WERI-Rb-1 (cell line): ENCODE measurements around the gene ZBTB45.

Experiments
- DNase-seq: peaks from one replicate; pipeline ENCODE4 v3.0.0-alpha.2; 2020
- H3K27ac ChIP-seq: fragments of 250-450 bp; sonication (Bioruptor Pico); 2 replicates; pipeline ENCODE4 v1.5.1; 2020; ENCODE audit warnings: mild to moderate bottlenecking, moderate library complexity
- H3K27me3 ChIP-seq: fragments of 250-450 bp; sonication (Bioruptor Pico); 2 replicates; pipeline ENCODE4 v1.5.1; 2021; ENCODE audit warnings: mild to moderate bottlenecking, low read depth, moderate library complexity; ENCODE audit not compliant: insufficient read depth, severe bottlenecking
- H3K36me3 ChIP-seq: fragments of 250-450 bp; sonication (Bioruptor Pico); 2 replicates; pipeline ENCODE4 v1.5.1; 2020; ENCODE audit warnings: mild to moderate bottlenecking, moderate library complexity
- H3K4me3 ChIP-seq: 2 replicates; pipeline ENCODE4 v1.5.1; 2011; ENCODE audit warnings: low read depth, mild to moderate bottlenecking, control low read depth, low read length
- H3K9me3 ChIP-seq: fragments of 250-450 bp; sonication (Bioruptor Pico); 2 replicates; pipeline ENCODE4 v1.5.1; 2021; ENCODE audit warnings: mild to moderate bottlenecking, moderate library complexity; ENCODE audit not compliant: severe bottlenecking
- TF ChIP-seq, protein P1 (sequence below): IDR thresholded peaks from 2 replicates; pipeline ENCODE4 v1.5.1; 2011; ENCODE audit warnings: low read depth, mild to moderate bottlenecking, control low read depth, inconsistent platforms, low read length

The ZBTB45 gene

DNA sequence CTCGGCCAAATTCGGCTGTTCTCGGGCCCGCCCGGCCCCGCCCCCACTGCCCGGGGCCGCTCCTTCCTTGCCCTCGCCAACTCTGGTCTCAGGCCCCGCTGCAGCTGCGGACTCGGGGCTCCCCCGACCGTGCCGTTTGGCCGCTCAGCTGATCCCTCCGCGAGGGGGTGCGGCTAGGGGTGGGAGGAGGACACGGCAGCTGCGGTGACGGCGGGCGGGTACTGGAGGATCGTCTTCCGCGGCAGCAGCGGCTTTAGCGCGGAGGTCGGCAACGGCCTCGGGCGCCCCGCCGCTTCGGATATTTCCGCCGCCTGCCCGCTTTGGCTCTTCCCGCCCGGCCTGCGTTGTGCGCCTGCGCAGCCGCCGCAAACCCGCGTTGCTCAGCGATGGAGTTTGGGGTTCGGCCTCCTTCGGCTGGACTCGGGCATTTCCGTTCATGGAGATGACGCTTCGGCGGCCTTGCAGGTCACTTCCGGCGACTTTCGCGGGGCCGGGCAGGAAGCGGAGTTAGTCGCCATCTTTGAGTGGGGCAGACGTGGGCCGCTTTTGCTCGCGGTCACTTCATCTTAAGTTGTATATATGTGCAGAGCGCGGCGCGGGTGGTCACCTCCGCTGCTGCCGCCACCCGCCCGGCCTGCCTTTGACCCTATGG lies 39.1 kb upstream of the ZBTB45 start:
- peak overlapping the region; percentile 72 for H3K4me3 ChIP-seq
- TF ChIP-seq, protein P1, sequence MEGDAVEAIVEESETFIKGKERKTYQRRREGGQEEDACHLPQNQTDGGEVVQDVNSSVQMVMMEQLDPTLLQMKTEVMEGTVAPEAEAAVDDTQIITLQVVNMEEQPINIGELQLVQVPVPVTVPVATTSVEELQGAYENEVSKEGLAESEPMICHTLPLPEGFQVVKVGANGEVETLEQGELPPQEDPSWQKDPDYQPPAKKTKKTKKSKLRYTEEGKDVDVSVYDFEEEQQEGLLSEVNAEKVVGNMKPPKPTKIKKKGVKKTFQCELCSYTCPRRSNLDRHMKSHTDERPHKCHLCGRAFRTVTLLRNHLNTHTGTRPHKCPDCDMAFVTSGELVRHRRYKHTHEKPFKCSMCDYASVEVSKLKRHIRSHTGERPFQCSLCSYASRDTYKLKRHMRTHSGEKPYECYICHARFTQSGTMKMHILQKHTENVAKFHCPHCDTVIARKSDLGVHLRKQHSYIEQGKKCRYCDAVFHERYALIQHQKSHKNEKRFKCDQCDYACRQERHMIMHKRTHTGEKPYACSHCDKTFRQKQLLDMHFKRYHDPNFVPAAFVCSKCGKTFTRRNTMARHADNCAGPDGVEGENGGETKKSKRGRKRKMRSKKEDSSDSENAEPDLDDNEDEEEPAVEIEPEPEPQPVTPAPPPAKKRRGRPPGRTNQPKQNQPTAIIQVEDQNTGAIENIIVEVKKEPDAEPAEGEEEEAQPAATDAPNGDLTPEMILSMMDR, result no peak
- H3K9me3 ChIP-seq, result no peaks in the 10 kb centered on the region
- peak; percentile 99 for DNase-seq
- no peaks in the 10 kb centered on the region for H3K27me3 ChIP-seq
- peak overlapping the region; percentile 100 for H3K27ac ChIP-seq
- peaks cover 23% of the 10 kb centered on the region for H3K36me3 ChIP-seq

DNA sequence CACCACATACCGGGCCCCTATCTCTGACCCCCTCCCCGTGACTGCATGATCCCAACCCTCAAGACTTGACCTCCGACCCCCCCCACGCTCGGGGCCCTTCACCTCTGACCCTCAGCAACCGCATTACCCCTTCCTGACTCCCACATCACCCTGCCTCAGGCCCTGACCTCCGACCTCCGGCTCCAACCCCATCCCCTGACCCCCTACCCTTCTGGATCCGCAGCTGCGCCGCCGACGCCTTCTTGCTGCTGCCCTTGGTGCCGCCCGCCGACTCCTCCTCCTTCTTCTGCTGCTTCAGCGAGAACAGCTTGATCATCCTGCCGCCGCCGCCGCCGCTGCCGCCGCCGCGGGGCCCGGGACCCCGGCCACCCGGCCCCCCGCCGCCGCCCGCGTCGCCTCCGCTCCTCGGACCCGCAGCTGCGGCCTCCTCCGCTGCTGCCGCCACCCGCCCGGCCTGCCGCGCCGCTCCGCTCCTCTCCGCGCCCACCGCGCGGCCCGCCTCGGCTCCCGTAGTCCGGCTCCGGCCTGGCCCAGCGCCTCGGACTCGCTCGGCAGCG lies 38.5 kb upstream of the ZBTB45 start, which contains the start of gene UBE2M:
UBE2M (minus strand) TSS at position 546 of the 557 bp plus-strand sequence; CDS start at position 316, 230 bp downstream.
- peak within 1 kb of the TSS; percentile 95 for H3K4me3 ChIP-seq
- no peaks in the 10 kb centered on the region for H3K9me3 ChIP-seq
- no peaks in the 10 kb centered on the region for H3K27me3 ChIP-seq
- peak; percentile 63 for DNase-seq
- TF ChIP-seq, protein P1, result no peak
- H3K27ac ChIP-seq, result peak within 1 kb of the TSS; percentile 100
- peaks cover 23% of the 10 kb centered on the region for H3K36me3 ChIP-seq

DNA sequence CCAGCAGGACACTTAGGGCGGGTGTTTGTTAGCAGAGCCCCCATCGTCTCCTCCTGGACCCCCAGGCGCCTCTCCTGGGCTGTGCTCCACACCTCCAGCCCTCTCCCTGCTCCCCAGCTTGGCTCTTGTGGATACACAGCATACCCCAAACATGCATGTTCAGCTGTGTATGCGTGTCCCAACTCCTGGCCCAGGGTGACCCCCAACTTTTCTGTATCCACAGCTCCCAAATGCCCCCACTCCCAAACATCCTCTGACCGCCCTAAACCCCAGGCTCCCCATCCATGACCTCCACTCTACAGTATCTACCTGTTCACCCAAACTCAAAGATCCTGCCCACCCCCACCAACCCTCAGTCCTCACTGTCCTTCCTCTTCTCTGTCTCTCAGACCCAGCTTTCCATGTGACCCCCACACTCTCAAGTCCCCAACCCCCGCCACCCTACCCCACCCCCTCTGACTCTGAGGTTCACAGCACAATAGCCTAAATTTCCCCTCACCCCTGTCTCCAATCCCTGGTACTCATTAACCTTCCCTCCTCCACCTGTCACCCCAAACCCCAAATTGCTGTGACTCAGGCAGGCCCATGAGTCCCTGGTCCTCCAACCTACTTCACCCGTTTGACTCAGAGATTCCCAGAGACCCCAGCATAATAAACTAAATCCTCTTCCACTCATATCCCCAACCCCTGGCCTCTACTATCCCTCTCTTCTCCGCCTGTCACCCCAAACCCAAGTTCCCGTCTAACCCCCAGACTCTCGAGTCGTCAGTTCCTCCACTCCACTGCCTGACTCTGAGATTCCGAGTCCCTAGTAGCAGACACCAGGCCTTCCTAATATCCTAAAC lies 37.8 kb upstream of the ZBTB45 start:
- peak overlapping the region; percentile 95 for H3K4me3 ChIP-seq
- DNase-seq, result no peak
- peaks cover 28% of the 10 kb centered on the region for H3K36me3 ChIP-seq
- H3K27me3 ChIP-seq, result no peaks in the 10 kb centered on the region
- peak overlapping the region; percentile 86 for H3K27ac ChIP-seq
- no peaks in the 10 kb centered on the region for H3K9me3 ChIP-seq
- TF ChIP-seq, protein P1, result no peak

DNA sequence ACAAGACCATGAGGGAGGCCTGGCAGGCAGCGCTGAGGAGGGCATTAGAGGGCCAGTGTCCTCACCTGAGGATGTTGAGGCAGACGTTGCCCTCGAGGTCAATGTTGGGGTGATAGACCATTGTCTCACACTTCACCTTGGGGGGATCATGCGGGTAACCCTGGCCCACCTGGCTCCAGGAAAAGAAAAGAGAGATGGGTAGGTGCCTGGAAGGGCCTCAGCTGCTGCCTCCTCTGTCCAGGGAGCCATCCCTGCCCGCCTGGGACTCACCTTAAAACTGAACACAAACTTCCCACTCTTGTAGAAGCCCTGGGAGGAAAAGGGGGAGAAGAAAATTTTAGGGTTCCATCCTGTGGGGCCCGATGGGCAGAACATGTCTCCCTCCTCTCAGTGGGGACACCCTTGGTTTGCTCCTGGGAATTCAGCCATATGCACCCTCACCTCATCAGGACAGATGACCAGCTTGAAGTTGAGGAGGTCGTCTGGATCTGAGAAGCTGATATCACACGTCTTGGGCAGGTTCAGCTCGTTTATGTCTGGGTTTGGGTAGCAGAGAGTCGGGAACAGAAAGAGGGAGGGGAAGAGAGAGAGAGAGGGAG lies 37.1 kb upstream of the ZBTB45 start:
- no peak overlapping the region for H3K27ac ChIP-seq
- no peaks in the 10 kb centered on the region for H3K27me3 ChIP-seq
- H3K9me3 ChIP-seq, result no peaks in the 10 kb centered on the region
- TF ChIP-seq, protein P1, result no peak
- no peak for DNase-seq
- peak overlapping the region; percentile 95; the same call in 1 of the 2 replicates for H3K4me3 ChIP-seq
- peaks cover 35% of the 10 kb centered on the region for H3K36me3 ChIP-seq

DNA sequence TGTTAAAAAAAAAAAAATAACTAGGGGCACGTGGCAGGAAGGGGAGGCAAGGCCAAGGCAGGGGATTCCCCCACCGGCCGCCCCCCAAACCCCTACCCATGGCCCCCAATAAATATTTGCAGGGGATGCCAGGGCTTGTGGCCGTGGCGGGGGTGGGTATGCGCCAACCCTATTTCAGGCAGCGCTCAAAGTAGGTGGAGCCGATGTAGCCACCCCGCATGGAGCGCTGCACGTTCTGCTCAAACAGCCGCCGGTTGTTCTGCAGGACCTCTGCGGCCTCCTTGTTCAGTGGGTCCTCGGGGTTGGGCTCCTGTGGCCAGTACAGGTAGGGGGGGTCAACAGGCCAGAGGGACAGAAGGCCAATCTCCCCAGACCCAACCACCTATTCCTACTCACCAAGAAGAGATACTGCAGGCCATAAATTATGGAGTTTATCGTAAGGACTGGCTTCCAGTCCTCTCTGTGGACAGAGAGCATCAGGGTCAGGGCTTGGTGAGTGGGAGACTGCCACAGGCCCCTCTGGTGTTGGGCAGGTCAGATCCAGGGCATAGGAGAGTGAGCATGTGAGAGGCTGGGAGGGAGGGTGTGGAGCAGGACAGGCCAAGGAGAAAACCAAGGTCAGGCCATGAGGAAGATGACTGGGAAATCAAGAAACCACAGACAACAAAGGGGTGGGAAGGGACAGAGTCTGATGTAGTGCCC lies 36.5 kb upstream of the ZBTB45 start:
- no peak overlapping the region for H3K4me3 ChIP-seq
- peaks cover 41% of the 10 kb centered on the region for H3K36me3 ChIP-seq
- no peak for DNase-seq
- no peak overlapping the region for H3K27ac ChIP-seq
- TF ChIP-seq, protein P1, result no peak
- H3K27me3 ChIP-seq, result no peaks in the 10 kb centered on the region
- no peaks in the 10 kb centered on the region for H3K9me3 ChIP-seq
